GM18498 (cell line): Measurements from ENCODE around the gene MROH7.

Experiments
- ATAC-seq: cut with Tn5 transposase; IDR thresholded peaks from one replicate; pipeline ENCODE4 v1.9.1; 2021; ENCODE audit warnings: mild to moderate bottlenecking, moderate library complexity; ENCODE audit not compliant: unreplicated experiment

MROH7 gene

DNA sequence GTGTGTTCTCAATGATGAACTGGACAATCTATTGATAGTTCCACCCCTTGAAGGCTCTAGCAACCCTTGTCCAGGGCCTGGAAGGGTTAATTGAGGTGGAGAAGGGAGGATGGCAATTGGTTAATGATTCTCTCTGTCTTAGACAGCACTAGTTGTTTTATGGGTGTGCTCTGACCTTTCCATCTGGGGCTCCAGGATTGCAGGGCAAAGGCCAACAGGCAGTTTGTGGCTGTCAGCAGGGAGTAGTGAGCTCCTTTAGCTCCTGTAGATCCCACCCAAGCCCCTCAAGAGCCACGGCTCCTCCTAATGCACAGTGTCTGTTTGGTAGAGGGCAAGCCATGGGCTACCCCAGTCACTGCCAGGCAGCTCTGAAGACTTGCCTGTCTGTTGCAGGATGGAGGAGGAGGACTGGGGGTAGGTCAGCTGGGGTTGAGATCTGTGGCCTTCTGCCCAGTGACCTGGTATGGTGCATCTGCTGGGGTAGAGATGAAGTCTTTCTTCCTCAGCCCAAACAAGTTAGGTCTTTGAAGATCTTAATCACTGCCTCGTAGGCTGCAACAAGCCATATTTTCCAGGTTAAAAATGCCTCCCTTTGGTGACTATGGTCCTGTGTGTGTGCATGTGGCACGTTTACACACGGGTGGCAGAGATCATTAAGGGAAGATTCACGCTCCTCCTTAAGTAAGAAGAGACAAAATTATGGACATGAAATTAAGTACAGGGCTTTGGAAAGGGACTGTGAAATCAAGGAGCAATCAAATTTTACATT lies 7.7 kb downstream of the MROH7 start:
- ATAC-seq = no peak

DNA sequence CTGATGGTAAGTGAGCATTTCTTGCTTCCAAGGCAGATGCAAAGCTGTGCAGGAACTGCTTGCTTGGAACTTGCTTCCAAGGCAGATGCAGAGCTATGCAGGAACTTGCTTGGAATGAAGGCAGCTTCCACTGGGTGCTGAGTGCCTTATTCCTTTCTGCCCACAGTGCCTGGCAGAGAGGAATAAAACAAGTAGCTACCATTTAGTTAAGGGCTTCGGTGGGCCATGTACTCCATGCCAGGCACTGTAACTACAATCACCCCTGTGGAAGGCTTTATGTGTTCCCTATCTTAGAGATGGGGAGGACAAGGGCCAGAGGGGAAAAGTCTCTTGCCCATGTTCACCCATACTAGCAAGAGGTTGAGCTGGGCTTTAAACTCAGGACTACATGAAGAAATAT lies 8.3 kb downstream of the MROH7 start:
- no peak for ATAC-seq

DNA sequence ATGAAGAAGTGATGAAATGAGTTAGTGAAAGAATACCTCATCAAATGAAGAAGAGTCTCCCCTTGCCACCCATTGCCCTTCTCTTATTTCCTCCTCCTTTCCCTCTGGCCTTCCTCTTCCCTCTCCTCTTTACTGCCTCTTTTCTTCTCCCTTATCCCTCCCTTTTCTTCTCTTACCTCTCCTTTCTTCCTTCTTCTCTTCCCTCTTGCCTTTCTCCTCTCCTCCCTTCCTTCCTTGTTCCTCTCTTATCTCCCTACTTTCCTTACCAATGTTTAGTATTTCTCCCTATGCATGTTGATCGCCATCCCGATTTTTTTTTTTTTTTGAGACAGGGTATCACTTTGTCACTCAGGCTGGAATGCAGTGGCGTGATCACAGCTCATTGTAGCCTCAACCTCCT lies 8.8 kb downstream of the MROH7 start:
- ATAC-seq = no peak

GRCh38 chr1:54651608-54652007 lies 10.0 kb downstream of the MROH7 start:
- no peak for ATAC-seq

- ATAC-seq = no peak
Observed at GRCh38 chr1:54652168-54652567, 10.6 kb downstream of the MROH7 start.

GRCh38 chr1:54653036-54653435 lies 11.4 kb downstream of the MROH7 start:
- ATAC-seq = no peak

DNA sequence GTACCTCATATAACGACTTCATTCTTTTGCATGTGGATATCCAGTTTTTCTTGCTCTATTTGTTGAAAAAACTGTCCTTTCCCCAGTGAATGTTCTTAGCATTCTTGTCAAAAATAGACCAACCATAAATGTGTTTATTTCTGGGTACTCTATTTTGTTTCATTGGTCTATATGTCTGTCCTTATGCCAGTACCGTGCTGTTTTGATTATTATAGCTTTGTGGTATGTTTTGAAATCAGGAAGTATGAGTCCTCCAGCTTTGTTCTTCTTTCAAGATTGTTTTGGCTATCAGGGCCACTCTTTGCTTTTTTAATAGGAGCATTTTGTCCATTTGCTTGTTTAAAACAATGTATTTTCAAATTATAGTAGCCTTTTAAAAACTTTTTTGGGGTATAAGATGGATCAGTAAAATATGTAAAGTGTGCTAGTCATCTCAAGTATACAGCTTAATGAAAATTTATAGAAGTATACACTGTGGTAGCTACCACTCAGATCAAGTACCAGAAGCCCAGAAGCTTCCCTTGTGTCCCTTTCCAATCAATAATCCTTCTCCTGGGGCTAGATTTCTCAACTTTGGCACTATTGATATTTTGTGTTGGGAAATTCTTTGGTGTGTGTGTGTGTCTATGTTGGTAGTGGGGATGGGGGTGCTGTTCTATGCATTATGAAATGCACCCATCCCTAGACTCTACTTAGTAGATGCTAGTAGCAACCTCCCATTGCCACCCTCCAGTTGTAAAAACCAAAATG lies 16.8 kb downstream of the MROH7 start:
- ATAC-seq = no peak

GRCh38 chr1:54663725-54664124 lies 22.1 kb downstream of the MROH7 start:
- no peak for ATAC-seq

GRCh38 chr1:54664364-54664763 lies 22.8 kb downstream of the MROH7 start:
- ATAC-seq = no peak

DNA sequence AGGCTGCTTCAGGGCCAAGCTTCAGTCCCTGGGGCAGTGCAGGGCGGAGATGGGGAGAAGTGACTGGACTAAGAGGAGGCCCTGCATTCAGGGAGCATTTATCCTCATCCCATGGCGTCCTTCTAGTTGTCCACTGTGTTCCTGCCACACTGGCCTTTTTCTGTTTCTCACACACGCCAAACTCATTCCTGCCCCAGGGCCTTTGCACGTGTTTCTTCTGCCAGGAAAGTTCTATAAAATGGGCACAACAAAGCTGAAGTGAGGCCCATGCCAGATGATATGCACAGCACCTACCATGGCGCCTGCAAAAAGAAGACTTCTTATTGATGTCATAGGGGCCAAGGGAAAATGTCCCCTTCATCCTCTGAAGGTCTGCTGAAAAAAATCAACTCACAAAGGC lies 24.3 kb downstream of the MROH7 start:
- ATAC-seq = no peak

- no peak for ATAC-seq
Observed at GRCh38 chr1:54666333-54666732, 24.7 kb downstream of the MROH7 start.

DNA sequence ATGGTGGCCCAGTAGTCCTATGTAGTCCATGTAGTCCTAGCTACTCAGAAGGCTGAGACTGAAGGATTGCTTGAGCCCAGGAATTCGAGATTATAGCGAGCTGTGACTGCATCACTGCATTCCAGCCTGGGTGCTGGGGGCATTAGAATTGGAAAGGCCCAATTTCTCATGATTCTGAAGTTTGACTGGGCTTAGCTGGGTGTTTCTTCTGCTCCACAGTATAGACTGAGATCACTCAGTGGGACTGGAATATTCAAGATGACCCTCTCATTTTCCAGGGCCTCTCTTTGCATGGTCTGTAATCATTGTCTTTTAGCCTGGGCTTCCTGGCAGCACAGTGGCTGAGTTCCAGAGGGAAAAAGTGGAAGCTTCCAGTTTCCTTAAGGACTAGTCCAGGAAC lies 26.2 kb downstream of the MROH7 start:
- no peak for ATAC-seq

DNA sequence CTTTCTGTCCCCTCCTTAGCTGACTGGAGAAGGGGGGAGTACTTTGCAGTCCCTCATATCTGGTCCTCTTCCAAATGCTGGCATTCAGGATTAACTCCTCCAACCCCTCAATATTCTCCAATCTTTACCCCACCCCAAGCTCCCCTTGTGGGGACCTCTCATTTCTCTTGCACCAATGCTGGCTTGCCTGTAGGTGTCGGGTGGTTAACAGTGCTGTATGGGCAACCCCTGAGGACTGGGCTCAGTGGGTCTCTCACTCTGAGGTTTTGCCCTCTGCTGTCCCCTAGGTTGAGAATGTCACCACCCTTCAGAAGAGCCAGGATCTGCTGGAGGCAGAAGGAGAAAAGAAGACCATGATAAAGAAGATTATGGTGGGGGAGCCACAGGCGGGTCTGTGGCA lies 27.0 kb downstream of the MROH7 start:
- no peak for ATAC-seq

DNA sequence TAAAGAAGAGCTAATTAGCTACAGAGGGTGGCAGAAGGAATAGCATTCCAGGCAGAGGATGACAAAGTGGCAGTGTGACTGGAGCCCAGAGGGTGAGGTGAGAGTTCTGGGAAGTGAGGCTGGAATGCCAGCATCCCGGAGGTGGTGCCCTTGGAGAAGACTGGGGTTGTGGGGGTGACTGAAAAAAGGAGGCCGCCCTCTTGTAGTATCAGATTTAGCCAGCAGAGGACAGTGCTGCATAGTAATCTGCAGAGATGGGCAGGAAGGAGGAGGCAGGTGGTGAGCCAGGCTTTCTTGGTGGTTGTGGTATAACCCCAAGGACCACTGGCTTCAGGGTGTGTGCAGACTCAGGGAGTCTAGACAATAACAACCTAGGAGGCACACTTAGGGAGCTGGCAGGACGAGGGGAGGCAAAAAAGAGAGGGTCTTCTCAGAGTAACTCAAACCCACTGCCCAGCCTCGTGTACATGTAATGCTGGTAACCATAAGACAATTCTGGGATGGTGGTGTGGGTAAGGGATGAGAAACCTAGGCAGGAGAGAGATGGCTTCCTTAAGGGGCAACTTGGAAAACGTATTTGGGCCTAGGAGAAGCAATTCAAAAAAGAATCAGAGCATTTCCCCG lies 30.5 kb downstream of the MROH7 start:
- peak; percentile 80 for ATAC-seq

DNA sequence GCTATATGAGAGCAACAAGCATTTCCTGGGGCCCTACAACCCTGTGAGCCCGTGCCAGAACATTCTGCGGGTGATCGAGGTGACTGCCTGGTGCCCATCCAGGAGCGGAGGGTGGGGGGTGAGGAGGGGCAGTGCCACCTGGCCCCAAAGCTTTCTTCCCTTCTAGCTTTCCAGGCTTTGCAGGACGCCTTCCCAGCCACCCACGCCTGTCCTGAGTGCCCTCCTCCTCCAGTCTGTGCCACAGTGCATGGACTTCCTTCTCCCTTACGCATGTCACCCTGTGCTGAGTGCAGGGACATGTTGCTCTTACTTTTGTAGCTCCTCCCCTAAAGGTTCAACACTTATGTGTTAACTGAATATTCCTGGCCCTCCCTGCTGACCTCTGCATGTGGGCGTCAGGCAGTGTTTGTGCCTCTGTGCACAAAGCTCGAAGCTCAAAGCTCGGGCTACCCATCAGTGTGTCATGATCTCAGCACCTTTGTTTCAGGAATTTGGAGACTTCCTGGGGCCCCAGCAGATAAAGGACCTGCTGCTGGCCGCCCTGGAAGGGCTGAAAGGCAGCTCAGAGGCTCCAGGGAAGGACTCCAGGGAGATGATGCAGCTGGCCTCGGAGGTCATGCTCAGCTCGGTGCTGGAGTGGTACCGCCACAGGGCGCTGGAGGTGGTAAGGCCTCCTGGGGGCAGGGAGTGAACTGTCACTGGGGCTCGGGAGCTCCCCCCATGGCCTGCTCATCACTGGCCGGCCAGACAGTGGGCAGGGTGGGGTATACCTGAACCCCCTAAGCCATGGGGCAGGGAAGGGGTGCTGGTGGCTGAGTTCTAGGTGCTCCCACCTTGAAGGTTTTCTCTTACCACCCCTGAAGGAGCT lies 37.4 kb downstream of the MROH7 start:
- ATAC-seq = no peak

DNA sequence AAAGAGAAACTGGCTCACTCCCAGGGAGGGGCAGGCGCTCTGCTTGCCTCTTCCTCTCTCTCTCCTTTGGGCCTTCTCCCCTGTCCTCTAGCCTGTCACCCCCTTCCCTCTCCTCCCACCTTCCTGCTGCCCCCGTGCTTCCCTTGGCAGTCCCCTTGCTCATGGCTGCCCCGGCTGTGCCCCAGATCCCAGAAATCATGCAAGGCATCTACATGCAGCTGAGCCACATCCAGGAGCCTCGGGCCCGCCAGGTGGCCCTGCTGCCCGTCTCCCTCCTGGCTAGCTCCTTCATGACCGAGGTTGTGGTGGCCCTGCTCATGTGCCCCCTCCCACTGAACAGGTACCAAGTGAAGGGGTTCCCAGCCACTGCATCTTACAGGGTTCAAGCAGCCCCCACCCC lies 38.1 kb downstream of the MROH7 start:
- ATAC-seq = no peak

DNA sequence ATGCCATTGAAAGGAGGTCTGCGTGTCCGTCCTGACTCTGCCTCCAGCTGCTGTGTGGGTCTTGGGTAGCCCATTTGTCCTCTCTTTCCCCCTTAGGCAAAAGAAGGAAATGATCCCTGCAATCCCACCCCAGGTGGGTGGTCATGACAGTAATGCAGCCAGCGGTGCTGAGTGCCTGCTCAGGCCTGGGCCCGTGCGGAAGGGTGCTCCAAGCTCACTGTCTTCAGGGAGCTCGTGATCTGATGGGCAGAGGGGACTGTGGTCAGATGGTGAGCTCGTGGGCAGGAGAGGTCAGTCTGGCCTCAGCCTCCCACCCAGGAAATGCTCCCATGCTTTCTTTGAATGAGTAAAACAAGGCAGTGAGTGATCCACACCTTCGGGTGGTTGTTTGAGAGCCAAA lies 38.8 kb downstream of the MROH7 start:
- ATAC-seq = no peak

DNA sequence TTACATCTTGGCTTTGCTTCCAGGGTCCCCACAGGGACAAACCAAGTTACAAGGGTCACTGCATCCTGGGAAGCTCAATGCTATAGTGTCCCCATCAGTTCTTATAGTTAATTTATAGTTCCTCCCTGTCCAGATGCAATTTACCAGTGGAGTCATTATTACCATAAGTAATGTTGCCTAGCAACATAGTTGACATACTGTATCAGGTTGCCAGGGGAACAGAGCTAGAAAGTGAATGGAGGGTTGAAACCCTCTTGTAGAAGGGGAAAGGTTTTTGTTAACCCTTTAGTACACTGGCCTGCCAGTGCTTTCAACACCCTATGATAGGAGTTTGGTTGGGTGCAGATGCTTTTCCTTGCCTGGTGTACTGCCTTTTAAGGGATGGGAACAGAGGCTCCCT lies 39.8 kb downstream of the MROH7 start:
- ATAC-seq = no peak

GRCh38 chr1:54683453-54683852 lies 41.9 kb downstream of the MROH7 start:
- ATAC-seq = no peak

DNA sequence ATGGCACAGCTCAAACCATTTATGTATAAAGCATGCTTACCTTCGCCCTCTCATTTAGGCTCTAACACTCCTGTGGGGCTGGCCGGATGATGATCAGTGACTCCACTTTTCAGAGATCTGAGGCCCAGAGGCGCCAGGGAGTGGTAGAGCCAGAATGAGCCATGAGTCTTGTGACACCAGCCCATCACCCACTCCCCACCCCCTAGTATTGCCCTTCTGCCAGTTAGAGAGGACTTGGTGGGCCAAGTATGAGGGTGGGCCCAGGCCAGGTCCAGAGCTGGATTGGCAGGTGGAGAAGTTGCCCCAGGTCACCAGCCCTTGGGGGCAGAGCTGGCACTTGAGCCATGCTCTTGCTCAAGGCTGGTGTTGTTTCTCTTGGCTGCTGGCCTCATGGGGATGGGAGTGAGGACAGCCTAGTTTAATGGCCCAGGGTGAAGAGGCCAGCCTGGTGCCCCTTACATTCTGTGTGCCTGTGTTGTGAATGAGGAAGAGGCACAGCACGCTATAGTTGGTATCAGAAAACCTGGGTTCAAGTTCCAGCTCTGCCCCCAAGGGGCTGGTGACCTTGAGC lies 43.8 kb downstream of the MROH7 start:
- no peak for ATAC-seq

DNA sequence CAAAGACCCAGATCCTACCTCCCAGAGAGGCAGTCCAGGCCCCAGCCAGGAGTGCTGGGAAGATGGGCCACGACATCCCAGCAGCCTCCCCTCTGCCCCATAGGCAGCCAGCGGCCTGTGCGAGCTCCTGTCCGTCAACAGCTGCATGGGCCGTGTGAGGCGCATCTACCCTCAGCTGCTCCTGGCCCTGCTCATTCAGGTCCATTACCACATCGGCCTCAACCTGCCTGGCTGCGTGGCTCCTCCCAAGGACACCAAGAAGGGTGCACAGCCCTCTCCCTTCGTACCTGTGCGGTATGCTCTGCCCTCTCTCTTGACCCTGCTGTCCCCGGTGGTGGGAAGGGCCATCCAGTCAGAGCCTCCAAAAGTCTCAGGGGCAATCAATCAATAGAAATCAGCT lies 44.6 kb downstream of the MROH7 start:
- no peak for ATAC-seq
